GM18502 (cell line): Measurements from ENCODE around the gene DOCK4.

Experiments used
- ATAC-seq: cut with Tn5 transposase; IDR thresholded peaks from one replicate; pipeline ENCODE4 v1.9.1; 2021; ENCODE audit warnings: mild to moderate bottlenecking; ENCODE audit not compliant: unreplicated experiment, poor library complexity

The DOCK4 gene

DNA sequence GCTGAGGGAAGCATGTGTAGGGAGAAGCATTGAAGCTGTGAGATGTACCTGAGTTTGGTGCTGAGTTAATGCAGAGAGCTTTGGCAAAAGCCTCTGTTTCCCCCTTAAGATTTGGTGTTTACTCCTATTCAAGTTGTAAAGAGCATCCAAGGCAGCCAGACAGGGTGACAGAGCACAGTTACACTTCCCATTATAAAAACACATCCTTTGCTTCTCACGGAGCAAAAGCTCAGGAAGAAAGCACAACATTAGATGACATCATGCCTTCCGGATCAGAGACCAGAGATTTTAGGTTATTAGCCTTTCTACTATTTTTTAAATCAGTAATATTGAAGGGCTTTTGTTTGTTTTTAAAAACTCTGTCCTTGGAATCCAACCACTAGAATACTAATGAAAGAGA, 182.9 kb downstream of the DOCK4 start:
- no peak for ATAC-seq

DNA sequence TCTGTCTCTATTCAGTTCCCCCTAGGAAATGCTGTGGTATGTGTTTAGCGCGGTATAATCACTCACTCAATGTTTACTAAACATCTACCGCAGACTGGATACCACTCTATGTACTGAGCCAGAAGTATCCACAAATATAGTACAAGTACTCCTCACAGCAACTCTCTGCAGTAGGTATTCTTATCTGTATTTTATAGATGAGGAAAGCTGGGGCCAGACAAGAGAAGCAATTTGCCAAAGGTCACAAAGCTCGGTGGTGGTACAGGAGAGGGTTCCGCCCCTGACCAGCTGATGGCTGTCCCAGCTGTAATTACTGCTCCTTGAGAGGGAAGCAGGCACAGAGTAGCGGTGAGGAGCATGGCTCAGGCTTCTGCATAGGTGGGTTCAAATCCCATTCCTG, 184.1 kb downstream of the DOCK4 start:
- ATAC-seq = no peak

DNA sequence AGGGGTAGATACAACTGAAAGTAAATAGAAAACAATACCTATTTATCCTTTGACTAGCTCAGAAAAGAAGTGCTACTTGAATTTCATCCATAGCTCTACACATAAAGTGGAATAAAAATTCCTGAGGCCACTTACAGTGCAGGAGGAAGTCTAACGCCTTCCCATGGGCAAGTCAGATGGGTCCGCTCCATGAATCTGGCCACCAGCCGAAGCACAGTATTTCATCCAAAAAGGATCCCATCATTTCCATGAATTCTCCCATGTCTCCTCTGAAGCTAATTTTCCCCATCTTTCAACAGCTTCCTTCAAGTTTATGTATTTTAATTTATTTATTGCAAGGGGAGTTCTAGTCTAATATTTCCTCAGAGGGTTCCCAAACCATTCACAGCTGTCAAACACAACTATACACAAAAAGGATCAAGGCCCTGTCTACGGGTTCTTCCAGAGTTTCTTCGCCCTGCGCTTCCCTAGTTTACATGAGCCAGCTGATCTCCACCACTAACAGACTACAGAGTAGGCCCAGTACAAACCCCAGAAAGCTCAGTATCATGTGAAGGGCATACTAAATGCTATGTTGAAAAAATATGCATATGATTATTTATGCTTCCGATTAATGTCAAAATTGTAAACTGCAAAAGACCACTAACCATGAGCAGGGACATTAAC, 184.7 kb downstream of the DOCK4 start:
- ATAC-seq = no peak

DNA sequence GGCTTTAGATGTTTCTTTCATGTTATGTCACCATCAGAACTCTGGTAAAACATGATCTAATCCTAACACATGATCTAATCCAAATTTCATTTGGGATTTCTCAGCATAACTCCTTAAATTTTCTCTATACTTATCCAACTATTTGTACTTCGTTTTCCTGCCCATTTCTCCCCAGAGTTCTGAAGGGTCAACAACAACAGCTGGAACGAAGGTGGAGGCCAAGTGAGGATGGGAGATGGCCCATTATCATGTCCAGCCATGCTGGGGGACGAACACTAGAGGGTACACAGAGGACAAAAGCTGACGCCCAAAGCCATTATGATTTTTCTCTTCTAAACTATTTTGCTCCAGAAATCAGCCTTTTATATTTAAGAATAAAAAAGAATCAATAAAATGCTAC, 185.4 kb downstream of the DOCK4 start:
- ATAC-seq = no peak

DNA sequence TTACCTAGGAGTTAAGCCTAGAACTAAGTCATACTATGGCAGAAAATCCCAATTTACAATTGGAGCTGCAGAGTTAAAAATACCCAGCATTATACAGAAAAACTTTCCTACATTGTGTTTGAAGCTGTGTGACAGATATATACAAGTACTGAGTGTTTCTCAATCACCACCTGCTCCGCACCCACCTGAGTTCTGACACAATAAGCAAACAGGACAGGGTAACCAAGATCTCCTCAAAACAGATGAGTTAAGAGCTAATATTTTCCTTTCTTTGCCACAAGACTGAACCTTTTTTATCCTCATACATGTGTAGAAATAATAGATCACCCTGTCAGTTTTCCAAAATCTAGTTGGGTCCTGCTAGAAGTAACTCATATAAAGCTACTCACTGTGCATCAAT, 186.3 kb downstream of the DOCK4 start:
- no peak for ATAC-seq

DNA sequence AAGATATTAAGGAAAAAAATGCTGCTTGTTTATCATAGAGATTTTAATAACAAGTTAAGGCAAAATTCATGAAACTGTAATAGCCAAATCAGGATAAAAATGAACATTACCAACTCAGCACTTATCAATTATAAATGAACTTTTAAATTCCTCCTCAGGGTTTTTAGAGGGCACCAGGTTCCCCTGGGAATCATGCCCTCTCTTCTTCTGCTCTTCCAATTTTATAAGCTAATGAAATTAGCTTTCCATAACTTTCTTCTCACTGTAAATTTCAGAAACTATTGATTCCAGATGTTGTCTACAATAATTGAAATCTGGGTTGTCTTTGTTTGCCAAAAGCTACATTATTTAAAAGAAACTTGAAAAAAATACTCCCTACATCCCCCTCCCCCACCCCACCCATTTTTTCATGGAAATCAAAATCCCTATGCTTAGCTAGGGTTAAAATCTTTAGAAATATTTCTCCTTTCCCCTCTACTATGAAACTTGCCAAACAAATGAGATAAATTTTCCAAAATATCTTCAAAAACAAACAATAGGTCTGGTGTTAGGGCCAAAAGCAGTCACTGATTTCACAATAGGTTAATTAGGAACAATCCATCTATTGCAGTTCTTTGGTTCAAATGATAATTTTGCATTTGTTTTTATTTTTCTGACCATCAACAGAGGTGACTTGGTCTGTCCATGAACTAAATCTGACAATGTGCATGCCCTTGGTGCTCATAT, 187.7 kb downstream of the DOCK4 start:
- no peak for ATAC-seq

GRCh38 chr7:112015146-112015545, 191.1 kb downstream of the DOCK4 start:
- ATAC-seq = no peak

GRCh38 chr7:112014347-112014746, 191.9 kb downstream of the DOCK4 start:
- ATAC-seq = no peak

DNA sequence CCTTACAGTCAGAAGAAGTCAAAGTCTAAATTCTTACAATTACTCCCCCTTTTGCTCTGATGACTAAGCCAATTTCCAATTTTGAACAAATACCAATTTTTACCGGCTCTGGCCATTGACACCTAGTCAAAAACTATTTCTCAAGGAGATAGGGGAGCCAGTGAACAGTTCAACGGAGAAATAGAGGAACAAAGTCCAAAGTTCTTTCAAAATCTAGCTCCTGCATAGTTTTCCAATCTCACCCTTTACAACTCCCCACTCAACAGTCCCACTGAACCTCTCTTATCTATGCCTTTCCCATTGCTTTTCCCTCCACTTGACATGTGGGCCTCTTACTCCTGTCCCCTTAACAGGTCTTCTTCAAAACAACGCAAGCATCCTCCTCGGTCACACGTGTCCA, 192.9 kb downstream of the DOCK4 start:
- no peak for ATAC-seq

DNA sequence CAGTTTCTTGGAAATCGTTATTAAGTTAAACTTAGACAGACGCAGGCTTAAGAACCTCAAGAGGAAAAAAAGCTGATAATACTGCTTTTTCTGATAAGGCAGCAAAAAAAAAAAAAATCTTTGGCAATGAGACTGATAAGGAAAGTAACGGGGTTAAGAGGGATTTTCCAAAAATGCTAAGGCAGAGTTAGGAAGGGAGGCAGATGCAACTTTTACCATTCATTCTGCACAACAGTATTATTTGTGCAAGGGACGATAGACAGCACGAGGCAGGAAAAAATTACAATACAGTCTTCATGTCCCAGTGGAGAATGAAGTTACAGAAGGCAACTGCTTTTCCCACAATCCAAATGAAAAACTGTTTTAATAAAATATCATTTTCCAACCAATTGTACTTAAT, 194.0 kb downstream of the DOCK4 start:
- ATAC-seq = no peak

DNA sequence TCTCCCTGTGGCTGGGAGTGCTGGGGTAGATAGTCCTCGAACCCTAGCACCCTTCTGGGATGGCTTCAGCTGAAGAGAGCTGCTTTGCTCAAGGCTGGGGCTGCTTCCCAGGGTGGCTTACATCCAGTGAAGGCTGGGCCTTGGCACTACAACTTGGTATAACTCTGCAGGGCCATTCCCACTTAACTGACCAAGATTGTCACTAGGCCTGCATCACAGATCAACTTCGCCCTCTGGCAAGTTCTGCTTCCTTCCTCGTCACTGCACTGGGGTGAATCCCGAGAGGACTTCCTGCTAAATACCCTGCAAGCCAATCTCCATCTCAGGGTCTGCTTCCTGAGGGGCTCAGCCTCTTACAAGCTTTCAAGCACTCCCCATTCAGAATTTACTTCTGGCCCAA, 195.2 kb downstream of the DOCK4 start:
- ATAC-seq = no peak

- ATAC-seq = no peak
Observed at GRCh38 chr7:112010109-112010508, 196.1 kb downstream of the DOCK4 start.

DNA sequence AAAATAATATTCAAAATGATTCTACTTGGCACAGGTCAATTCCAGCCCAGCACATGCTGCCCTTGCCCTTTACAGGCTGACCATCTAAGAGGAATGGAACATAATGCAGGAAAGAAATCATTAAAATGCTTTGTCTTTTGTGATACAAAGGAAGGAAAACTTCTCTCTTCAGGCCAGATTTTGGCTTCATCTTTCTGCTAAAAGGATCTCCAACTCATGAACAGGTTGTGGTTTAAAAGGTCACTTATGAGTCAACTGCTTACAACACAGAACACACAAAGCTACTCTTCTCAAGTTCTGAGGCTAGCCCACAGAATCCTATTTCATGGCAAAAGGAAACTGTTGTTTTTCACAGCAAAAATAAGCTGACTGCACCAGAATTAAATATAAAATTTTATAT, 197.1 kb downstream of the DOCK4 start:
- ATAC-seq = peak; percentile 76

- no peak for ATAC-seq
Observed at GRCh38 chr7:112007185-112007584, 199.0 kb downstream of the DOCK4 start.

DNA sequence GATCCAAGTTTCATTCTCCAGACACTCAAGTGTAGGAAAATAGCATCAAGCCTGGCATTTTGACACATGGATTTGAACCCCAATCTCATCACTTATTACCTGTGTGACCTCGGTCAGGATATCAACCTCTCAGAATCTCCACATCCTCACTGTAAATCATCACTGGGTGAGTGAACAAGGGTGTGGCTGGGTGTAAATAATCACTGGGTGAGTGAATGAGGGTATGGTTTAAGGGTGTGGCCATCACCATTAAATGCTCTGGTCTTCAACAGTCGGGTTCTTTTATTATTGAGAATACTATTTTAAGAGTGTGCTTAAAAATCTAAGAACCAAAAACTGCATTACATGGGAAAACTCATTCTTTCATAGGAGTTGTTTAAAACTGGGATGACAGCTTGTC, 200.1 kb downstream of the DOCK4 start:
- ATAC-seq = no peak

DNA sequence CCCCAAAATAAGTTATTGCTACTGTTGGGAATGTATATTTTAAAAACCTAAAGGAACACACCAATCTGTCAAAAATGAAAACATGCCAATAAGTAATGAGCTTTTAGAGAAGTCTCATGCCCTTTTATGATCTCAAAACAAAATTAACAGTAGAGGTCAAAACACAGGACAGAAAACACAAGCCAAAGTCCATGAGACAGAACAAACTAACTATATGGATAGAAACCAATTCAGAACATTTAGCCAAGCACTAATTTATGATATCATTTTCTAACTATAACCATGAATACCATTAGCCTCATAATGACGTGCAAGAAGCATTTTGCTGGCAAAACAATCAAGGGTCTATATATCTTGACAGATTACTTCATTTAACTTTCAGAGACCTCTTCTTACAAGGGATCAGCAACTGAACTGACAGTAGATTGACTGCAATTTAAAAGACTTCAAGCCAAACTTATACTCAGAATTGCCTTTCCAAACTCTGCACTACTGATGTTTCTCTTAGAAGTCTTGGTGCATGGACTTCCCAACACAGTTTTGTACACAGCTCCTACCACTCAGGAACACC, 200.9 kb downstream of the DOCK4 start:
- ATAC-seq = no peak

GRCh38 chr7:112001091-112001826, 204.9 kb downstream of the DOCK4 start:
- ATAC-seq = no peak

DNA sequence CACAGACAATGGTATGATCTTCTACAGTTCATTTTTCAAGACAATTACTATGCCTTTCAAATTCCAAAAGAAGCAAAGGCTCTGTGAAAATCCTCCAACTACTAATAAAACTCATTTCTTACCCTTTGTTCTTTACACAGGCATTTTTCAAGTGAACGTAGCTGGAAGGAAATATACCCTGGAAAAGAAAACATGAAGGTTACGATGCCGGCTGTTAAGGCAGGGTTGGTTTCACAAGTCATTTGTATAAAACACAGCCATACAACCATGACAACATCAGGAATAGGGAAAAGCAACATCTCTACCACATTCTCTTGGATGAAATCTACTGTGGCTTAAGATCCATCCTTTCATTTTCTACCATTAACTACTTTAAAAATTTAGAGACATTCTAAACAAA, 207.9 kb downstream of the DOCK4 start:
- no peak for ATAC-seq

DNA sequence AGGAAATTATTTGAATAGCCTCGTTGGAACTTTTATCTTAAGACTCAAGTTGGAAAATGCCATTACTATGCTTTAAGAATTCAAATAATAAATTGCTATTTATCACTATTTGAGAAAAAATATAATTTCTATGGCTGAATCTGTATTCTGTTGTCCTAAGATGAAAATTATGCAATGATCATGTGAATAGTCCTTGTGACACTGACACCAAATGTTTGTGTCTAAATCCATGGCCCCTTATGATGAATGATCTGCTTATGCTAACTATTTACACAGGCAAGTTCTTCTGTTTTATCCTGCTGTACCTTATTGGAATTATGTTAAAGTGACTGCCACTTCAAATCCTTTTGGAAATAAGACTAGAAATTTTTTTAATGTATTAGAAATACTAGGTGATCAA, 208.7 kb downstream of the DOCK4 start:
- ATAC-seq = no peak

GRCh38 chr7:111992601-111993000, 213.6 kb downstream of the DOCK4 start:
- ATAC-seq = no peak

DNA sequence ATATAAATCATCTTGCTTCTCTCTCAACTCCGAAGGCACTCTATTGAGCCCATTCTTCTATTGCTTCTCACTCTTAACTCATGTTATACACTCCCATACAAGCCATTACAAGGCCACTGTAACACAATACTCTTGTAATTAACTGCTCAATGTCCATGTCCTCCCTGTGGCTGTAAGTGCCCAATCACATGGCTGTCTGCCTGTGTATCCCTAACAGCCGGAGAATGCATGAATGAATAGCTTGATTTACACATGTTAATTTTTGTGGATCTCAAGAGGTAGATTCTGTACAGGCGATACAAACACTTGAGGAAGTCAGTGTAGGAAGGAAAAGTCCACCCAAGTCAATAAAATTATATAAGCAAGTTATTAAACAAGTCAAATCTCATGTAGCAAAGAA, 215.6 kb downstream of the DOCK4 start:
- ATAC-seq = no peak
